NCI-H1417 (cell line): ENCODE results near the gene MLXIP.

ENCODE experiments used
- DNase-seq, 3 experiments: peaks; one replicate each; lab custom pipeline; 2025; lab: John Stamatoyannopoulos, UW

Gene MLXIP

DNA sequence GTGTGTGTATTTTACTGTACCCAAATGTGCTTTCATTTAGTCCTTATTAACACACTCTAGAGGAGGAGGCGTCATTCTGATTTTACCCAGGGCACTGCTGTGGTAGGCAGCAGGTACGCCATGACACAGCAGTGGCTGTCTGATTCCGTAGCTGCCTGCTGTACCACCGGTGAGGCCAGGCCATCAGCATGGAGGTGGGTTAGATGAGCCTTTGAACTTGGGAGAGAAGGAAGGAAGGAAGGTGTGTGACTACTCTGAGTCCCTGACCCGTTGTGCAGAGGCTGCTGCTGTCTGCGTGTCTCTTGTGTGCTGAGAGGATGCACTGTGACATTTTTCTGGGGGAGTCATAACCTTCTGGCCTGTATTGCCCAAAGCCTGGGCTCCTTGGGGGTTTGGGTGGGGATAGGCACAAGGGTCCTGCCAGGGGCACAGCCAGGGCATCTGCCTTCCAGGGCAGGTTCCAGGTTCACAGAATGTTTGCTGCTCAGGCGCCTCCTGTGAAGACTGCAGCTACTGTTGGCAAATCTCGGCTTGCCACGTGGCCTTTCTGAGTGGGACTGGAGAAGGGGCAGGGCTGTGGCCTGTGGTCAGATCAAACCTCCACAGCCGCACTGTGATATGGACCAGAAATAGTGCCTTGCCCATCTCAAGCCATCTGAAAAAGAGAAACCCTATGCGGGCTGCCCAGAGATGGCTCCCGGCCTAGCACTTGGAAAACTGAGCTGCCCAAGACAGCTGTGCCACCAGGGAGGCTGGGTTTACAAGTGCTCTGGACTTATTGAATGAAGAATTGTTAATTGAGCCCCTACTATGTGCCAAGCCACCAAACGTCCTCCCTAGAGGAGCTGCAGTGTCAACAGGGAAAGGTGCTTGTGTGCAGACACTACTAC, 47.1 kb downstream of the MLXIP start:
- DNase-seq, result no peak

- no peak for DNase-seq
Measured at GRCh38 chr12:122126342-122126635, 47.7 kb downstream of the MLXIP start.

DNA sequence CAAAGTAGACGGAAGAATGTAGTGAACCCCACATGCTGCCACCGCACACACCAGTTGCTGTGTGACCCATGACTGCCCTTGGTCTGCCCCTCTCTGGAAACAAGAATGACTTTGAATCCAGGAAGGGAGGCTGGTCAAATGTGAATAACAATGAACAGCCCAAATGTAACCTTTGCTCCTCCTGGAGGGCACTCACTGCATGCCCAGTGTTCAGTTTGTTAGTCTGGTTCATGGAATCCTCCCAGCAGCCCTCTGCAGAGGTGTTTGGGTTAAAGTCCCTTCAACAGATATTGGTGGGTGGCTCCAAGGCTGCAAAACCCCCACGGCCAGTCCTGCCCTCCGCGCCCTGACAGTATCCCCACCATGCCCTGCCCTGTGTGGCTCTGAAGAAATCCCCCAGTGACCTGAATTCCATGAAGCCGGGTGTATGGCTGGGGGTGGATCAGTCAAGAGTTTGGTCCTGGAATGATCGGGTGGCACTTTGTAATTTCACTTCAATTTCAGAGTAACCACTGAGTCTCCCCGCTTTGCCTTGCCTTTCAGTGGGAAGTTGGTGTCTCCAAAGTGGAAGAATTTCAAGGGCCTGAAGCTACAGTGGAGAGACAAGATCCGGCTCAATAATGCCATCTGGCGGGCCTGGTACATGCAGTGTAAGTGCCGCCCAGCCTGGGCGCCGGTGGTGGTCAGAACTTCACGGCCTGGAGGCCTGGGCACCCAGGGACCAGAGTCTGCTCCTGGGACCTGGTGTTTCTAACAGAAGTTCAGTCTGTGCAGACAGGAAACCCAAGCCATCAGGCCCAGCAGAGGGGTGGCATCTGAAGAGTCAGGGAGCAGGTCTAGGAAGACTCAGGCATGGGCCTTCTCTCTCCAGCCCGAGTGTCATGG, 48.4 kb downstream of the MLXIP start:
- no peak for DNase-seq

DNA sequence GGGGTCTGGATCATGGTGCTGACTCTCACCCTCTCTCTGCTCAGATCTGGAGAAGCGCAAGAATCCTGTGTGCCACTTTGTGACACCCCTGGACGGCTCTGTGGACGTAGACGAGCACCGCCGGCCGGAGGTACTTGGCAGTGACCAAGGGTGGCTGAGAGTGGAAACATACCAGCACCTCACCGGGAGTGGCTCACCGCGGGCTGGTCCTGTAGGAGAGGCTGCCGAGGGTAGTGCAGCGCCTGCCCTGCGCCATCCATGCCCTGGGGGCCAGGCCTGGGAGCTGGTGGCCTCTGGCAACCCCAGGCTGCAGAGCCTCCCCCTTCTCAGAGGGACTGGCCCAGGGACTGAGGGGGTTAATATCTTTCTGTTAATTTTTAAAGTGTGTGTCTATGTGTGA, 49.3 kb downstream of the MLXIP start:
- DNase-seq, result no peak

DNA sequence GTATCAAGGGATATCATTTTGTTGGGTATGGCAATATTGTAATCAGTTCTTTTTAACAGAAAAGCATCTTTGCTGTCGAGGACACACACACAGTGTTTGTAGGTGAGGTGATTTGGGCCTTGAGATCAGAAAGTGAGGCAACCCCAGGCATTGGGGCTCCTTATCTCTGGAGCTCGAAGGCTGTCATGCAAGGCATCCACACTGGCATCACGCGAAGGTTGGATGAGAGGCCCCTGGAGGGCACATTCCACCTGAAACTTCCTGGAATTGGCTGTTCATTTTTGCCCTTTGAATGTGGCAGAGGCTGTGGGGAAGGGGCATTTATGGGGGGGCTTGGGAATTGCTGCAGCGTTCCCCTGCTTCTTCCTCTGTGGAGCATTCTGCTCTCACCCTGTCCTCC, 49.9 kb downstream of the MLXIP start:
- DNase-seq, result no peak

DNA sequence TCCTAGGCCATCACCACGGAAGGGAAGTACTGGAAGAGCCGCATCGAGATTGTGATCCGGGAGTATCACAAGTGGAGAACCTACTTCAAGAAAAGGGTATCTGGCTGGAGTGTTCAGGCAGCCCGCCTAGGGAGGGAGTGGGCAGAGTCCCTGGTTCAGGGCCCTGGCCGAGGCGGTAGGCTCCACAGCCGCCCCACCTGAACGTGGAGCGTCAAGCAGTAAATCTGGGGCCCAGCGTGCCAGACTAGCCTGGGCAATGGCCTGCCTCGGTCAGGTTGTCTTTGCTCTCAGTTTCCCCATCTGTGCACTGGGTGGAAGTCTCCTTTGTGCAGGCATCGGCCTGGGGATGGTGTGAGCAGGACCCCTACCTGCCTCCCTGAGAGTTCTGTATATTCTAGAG, 50.6 kb downstream of the MLXIP start:
- no peak for DNase-seq

- no peak for DNase-seq
Measured at GRCh38 chr12:122130150-122130549, 51.6 kb downstream of the MLXIP start.

DNA sequence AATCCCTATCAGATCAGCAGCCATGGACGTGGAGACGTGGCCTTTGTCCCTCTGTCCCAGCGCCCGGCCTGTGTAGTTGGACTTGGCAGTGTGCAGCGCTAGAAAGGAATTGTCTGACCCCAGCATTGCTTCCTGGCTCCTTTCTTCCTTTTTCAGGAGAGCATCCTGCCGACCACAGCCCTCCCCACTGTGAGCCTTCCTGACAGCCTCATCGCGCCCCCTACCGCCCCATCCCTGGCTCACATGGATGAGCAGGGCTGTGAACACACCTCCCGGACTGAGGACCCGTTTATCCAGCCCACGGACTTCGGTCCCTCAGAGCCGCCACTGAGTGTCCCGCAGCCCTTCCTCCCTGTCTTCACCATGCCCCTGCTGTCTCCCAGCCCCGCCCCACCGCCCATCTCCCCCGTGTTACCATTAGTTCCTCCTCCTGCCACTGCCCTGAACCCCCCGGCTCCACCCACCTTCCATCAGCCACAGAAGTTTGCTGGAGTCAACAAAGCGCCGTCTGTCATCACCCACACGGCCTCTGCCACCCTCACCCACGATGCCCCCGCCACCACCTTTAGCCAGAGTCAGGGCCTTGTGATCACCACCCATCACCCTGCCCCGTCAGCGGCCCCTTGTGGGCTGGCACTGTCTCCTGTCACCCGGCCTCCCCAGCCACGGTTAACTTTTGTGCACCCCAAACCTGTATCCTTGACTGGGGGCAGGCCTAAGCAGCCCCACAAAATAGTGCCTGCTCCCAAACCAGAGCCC, 54.8 kb downstream of the MLXIP start:
- DNase-seq, result no peak

DNA sequence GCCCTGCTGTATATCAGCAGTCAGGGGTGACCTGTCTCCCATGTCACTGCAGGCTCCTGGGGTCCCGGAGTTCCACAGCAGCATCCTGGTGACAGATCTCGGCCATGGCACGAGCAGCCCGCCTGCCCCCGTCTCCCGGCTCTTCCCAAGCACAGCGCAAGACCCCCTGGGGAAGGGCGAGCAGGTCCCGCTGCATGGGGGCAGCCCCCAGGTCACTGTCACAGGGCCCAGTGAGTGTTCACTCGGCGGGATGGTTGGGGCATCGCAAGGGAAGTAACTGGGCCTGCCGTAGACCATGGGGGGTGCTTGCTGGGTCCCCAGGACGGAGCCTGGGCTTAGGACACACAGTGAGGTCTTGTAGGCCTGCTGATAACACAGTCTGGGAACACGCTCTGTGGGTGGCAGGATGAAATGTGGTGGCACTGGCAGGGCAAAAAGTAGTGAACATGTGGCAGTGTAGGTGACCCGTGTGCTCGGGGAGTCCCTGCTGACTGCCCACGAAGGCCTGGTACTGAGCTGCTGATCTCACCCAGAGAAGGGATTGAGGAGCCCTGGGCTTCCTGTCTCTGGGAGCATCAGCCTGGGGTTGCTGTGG, 57.0 kb downstream of the MLXIP start:
- DNase-seq, result no peak

- peak in 1 of 3 experiments; percentile 58 for DNase-seq
Measured at GRCh38 chr12:122137229-122137628, 58.7 kb downstream of the MLXIP start.

DNA sequence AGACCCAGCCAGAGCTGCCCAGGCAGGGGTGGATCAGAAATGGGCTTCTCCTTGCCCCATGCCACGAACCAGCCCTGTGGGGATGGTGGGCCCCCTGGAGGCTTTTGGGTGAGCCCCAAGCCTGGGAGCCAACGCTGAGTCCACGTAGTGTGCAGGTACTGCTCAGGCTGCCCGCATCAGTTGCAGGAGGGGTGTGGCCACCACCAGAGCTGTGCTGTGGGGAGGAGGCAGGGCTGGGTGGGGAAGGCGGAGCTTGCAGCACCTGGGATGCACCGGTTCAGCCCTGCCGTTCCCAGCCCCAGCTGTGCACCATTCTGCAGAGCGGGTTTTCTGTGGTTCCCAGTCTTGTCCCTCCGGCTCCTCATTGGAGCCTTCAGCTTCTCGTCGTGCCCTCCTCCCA, 59.1 kb downstream of the MLXIP start:
- peak in 1 of 3 experiments; percentile 88 for DNase-seq

- no peak for DNase-seq
Measured at GRCh38 chr12:122138181-122138580, 59.6 kb downstream of the MLXIP start.

DNA sequence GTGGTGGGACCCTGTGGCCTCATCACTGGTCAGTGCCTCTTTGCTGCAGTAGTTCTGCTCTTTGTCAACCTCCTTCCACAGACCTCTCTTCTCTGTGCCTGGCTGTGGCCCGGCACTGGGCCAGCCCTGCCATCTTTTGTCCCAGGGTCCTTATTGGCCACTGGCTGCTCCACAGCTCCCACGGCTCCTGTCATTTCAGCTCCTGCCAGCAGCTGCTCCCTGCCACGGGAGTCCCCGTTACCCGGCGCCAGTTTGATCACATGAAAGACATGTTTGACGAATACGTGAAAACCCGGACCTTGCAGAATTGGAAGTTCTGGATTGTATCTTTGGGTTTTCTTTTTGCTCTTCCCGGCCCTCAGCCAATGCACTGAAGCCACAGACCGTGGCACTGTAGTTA, 60.1 kb downstream of the MLXIP start:
- no peak for DNase-seq

DNA sequence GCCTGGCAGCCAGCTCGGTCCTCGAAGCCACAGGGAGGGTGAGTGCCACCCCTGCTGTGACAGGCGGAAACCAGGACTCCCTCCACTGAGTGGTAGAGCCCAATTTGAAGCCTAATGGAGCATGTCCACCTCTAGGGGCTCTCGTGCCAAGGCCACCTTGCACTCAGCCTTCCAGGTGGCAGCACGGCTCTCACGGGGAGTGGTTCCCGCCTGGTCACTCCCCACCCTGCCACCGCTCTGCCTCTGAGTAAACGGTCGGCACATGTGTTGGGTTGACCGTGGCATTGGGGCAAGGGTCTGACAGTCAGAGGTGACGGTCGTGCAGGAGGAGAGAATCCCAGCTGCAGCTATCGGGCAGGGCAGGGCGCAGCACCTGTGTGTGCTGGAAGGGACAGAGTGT, 60.7 kb downstream of the MLXIP start:
- DNase-seq, result peak in 1 of 3 experiments; percentile 85

DNA sequence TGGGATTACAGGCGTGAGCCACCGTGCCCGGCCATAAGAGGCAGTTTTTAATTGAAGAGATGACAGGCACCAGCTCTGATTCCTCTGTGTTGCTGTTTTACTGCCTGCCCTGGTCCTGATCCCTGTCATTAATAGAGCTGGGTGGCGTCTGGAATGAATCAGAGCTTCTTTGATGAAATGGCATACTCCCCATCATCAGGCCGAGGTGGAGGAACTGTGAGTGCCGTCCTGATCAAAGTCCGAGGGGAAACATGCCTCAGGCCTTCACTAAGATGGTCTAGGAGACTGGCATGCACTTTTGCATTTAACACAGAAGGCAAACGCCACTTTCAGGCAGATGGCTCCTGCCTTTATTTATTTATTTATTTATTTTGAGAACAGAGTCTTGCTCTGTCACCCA, 61.4 kb downstream of the MLXIP start:
- no peak for DNase-seq

DNA sequence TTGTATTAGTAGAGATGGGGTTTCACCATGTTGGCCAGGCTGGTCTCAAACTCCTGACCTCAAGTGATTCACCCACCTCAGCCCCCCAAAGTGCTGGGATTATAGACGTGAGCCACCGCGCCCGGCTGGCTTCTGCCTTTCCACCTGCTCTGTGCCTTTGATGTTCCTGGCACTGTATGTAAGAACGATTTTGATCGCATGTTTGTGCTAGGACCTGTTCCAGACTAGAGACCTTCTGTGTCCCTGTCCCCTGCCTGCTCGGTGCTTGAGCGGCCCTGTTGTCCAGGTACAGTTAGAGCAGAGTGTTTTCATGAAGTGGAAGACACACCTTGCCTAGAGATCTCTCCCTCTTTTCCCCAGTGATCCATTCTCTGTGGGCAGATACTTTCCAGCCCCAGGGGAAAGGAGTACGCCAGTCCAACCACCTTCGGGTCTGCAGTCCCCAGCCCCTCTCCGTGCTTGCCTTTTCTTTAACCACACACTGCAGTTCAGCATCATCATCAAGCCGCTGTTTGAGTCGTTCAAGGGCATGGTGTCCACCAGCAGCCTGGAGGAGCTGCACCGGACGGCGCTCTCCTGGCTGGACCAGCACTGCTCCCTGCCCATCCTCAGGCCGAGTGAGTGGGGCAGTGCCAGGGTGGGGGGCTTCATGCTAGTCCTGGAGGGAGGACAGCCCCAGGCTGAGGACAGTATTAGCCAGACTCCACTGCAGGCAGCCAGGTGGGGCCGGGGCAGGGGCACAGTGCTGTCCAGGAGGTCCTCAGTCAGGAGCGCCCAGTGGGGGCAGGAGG, 62.1 kb downstream of the MLXIP start:
- no peak for DNase-seq

DNA sequence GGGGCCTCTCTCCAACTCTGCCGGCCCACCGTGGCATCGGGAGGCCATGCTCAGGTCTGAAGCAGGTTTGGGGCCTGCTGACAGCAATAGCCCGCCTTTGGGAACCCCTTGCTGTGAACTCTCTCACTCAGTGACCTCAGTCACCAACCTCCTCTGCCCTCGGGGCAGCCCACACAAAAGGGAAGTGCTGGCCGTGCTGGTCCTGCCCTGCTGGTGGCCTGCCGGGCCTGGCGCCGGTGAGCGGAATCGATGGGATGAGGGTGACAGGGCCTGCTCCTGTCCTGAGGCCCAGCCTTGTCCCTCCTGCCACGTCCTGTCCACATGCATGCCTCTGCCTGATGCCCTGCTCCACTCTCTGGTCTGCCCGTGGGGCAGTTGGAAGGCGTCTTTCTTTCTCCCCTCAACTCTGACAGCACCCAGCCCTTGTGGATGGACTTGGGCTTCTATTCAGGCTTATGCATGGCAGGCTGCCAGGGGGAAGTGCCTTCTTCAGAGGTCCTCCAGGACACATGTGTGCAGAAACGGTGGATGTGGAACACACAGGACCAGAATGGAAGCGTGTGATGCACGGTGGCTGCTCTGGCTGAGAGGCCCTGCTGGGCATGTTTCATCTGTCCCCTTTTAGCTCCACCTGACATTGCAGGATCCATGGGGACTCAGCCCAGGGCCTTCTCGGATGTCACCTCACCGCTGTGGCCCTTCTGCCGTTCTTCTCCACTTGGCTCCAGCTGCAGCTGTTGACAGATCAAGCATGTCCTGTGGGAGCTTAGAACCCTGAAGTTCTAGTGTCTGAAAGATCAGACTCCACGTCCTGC, 63.6 kb downstream of the MLXIP start:
- DNase-seq, result no peak

DNA sequence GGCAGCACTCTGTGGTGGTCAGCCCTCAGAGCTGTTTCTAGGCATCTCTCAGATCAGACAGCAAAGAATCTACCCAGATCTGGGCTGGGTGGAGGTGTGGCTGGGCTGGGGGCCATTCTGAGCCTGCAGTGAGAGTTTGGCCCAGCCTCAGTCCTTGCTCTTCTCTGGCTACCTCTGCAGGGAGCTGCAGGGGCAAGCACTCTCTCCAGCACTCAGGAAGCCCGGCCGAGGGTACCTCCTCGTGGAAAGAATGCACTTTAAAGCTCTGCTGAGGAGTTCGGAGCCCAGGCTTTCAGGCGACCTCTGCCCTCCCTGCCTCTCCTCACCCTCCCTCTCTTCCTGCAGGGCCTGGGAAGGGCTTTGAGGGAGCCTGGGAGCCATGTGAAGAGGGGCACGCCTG, 64.3 kb downstream of the MLXIP start:
- no peak for DNase-seq

- no peak for DNase-seq
Measured at GRCh38 chr12:122144885-122145284, 66.3 kb downstream of the MLXIP start.
